ENCODE measurements around the gene DAP.

DNA sequence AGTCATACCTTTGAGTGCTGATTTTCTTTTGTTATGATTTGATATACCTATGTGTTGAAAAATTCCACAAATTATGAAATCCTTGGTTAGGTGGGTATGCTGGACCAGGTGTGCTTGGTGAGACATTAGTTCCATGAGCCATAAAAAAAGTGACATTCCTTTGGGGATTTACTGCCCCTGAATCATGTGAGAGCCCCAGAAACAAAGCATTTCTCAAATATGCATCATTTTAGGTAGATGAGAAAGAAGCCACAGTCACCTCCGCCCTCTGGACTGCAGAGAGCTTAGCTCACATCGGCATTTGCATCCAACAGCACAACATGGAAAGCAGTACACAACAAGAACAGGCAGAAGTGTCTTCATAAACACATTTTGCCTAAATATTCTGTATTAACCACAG, 55.3 kb downstream of the DAP start:
- TF ChIP-seq POLR2A (IDR thresholded peaks at IDR 0.05) (no peak), POLR2AphosphoS5 (IDR thresholded peaks at IDR 0.05) (no peak)
- TF ChIP-seq, protein P1, sequence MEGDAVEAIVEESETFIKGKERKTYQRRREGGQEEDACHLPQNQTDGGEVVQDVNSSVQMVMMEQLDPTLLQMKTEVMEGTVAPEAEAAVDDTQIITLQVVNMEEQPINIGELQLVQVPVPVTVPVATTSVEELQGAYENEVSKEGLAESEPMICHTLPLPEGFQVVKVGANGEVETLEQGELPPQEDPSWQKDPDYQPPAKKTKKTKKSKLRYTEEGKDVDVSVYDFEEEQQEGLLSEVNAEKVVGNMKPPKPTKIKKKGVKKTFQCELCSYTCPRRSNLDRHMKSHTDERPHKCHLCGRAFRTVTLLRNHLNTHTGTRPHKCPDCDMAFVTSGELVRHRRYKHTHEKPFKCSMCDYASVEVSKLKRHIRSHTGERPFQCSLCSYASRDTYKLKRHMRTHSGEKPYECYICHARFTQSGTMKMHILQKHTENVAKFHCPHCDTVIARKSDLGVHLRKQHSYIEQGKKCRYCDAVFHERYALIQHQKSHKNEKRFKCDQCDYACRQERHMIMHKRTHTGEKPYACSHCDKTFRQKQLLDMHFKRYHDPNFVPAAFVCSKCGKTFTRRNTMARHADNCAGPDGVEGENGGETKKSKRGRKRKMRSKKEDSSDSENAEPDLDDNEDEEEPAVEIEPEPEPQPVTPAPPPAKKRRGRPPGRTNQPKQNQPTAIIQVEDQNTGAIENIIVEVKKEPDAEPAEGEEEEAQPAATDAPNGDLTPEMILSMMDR (IDR thresholded peaks at IDR 0.05 in 8 of 11, conservative IDR thresholded peaks at IDR 0.05 in 3 of 11): no peak

Data from spleen (tissue), 7 donors.